IPS DF 4.7 (cell line): ENCODE measurements around the gene LRP1B.

Source experiments
- DNase-seq: peaks from one replicate; pipeline ENCODE4 v3.0.0-alpha.2; 2013; ENCODE audit warnings: low spot score; ENCODE audit errors: extremely low read depth

LRP1B gene

GRCh38 chr2:140641163-140641562 is 1489.7 kb downstream of the LRP1B start:
- no peak for DNase-seq

GRCh38 chr2:140639628-140640027 is 1491.2 kb downstream of the LRP1B start:
- no peak for DNase-seq

GRCh38 chr2:140630557-140630956 is 1500.3 kb downstream of the LRP1B start:
- no peak for DNase-seq

GRCh38 chr2:140627885-140628284 is 1502.9 kb downstream of the LRP1B start:
- DNase-seq: no peak

- DNase-seq: no peak
Measured at GRCh38 chr2:140627136-140627535, 1503.7 kb downstream of the LRP1B start.

GRCh38 chr2:140624200-140624599 is 1506.6 kb downstream of the LRP1B start:
- no peak for DNase-seq

GRCh38 chr2:140621583-140622362 is 1509.0 kb downstream of the LRP1B start:
- DNase-seq: no peak

GRCh38 chr2:140604788-140605187 is 1526.0 kb downstream of the LRP1B start:
- no peak for DNase-seq

GRCh38 chr2:140604096-140604495 is 1526.7 kb downstream of the LRP1B start:
- DNase-seq: no peak

- no peak for DNase-seq
Measured at GRCh38 chr2:140603416-140603815, 1527.4 kb downstream of the LRP1B start.

GRCh38 chr2:140601801-140602200 is 1529.0 kb downstream of the LRP1B start:
- no peak for DNase-seq

- DNase-seq: no peak
Measured at GRCh38 chr2:140601342-140601741, 1529.5 kb downstream of the LRP1B start.

- DNase-seq: no peak
Measured at GRCh38 chr2:140600116-140600515, 1530.7 kb downstream of the LRP1B start.

- peak; percentile 16 for DNase-seq
Measured at GRCh38 chr2:140597836-140598235, 1533.0 kb downstream of the LRP1B start.

- DNase-seq: no peak
Measured at GRCh38 chr2:140597205-140597604, 1533.6 kb downstream of the LRP1B start.

GRCh38 chr2:140596447-140596846 is 1534.4 kb downstream of the LRP1B start:
- DNase-seq: no peak

GRCh38 chr2:140595107-140595506 is 1535.7 kb downstream of the LRP1B start:
- DNase-seq: no peak

- no peak for DNase-seq
Measured at GRCh38 chr2:140593132-140593531, 1537.7 kb downstream of the LRP1B start.

GRCh38 chr2:140589696-140590095 is 1541.1 kb downstream of the LRP1B start:
- DNase-seq: no peak

- no peak for DNase-seq
Measured at GRCh38 chr2:140589273-140589672, 1541.5 kb downstream of the LRP1B start.

- DNase-seq: peak; percentile 53
Measured at GRCh38 chr2:140586379-140586778, 1544.4 kb downstream of the LRP1B start.

GRCh38 chr2:140585016-140585415 is 1545.8 kb downstream of the LRP1B start:
- no peak for DNase-seq

GRCh38 chr2:140584471-140584870 is 1546.3 kb downstream of the LRP1B start:
- no peak for DNase-seq
